ENCODE results near the gene IL17B.
"Not testable (repeated sequence)": the region's sequence is repeated elsewhere in the genome, so short reads cannot be mapped to it uniquely, and the experiment has no call there.

Gene IL17B

DNA sequence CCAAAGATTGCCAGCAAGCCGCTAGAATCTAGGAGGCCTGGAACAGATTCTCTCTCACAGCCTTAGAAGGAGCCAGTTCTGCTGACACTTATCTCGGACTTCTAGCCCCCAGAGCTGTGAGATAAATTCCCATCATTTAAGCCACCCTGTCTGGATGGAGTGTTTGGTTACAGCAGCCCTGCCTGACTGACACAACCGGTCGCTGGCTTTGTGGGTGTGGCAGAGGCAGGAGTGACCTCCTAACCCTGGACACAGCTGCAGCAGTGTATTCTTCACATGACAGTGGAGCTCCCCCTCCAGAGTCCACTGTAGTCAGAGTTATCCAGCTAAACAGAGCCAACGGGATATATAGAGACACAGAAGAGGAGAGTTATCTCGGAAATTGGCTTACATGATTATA lies 21.2 kb upstream of the IL17B start:
- no peak overlapping the region for H3K4me3 ChIP-seq (ENCODE audit: low read depth, low read length)
- in situ Hi-C loops (cut with HindIII; ENCODE audit: low sequenced_read_pairs): no loop called here
- DNase-seq (ENCODE audit: low read depth): no peak
- TF ChIP-seq, protein P1, sequence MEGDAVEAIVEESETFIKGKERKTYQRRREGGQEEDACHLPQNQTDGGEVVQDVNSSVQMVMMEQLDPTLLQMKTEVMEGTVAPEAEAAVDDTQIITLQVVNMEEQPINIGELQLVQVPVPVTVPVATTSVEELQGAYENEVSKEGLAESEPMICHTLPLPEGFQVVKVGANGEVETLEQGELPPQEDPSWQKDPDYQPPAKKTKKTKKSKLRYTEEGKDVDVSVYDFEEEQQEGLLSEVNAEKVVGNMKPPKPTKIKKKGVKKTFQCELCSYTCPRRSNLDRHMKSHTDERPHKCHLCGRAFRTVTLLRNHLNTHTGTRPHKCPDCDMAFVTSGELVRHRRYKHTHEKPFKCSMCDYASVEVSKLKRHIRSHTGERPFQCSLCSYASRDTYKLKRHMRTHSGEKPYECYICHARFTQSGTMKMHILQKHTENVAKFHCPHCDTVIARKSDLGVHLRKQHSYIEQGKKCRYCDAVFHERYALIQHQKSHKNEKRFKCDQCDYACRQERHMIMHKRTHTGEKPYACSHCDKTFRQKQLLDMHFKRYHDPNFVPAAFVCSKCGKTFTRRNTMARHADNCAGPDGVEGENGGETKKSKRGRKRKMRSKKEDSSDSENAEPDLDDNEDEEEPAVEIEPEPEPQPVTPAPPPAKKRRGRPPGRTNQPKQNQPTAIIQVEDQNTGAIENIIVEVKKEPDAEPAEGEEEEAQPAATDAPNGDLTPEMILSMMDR (IDR thresholded peaks at IDR 0.05; ENCODE audit: low read depth, low read length, missing control alignments): no peak

DNA sequence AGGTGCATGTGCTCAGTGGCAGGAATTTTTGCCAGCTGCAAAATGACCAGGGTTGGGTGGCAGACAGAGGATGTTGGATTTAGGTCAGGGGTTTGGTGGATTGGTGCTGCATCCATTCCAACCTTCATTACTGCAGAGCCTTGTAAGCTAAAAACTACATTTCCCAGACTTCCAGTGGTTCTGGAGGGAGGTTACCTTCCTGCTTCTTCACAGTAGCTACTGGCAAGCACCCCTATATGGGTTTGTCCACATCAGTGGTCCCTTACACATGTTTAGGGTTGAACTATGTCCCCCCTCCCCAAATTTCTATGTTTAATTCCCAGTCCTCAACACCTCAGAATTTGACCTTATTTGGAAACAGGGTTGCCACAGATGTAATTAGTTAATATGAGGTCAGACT lies 20.7 kb upstream of the IL17B start:
- TF ChIP-seq, protein P1 (IDR thresholded peaks at IDR 0.05; ENCODE audit: low read depth, low read length, missing control alignments): no peak
- no peak for DNase-seq (ENCODE audit: low read depth)
- in situ Hi-C loops (cut with HindIII; ENCODE audit: low sequenced_read_pairs): no loop called here
- H3K4me3 ChIP-seq (ENCODE audit: low read depth, low read length): no peak overlapping the region

DNA sequence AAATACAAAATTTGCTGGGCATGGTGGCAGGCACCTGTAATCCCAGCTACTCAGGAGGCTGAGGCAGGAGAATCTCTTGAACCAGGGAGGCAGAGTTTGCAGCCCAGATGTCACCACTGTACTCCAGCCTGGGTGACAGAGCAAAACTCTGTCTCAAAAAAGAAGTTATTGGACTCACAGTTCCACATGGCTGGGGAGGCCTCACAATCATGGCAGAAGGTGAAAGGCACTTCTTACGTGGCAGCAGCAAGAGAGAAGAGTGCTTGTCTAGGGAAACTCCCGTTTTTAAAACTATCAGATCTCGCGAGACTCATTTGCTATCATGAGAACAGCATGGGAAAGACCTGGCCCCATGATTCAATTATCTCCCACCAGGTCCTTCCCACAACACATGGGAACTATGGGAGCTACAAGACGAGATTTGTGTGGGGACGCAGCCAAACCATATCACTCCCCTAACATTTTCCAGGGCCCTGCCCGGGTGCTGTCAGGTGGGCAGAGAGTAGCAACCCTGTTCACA lies 19.7 kb upstream of the IL17B start:
- H3K4me3 ChIP-seq (ENCODE audit: low read depth, low read length); in situ Hi-C loops (cut with HindIII; ENCODE audit: low sequenced_read_pairs); DNase-seq (ENCODE audit: low read depth): not testable (repeated sequence)

DNA sequence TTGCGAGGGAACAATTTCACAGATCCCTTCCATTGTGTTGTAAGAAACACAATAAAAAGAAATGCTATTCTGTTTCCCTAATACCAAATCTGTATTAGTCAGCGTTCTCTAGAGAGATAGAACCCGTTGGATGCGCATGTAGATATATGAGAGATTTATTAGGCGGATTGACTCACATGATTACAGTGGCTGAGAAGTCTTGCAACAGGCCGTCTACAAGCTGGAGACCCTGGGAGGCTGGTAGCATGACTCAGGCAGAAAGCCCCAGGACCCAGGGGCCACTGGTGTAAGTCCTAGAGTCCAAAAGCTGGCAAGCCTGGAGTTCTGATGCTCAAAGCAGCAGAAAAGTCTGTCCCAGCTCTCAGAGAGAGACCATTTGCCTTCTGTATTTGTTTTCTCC lies 18.4 kb upstream of the IL17B start:
- TF ChIP-seq, protein P1 (IDR thresholded peaks at IDR 0.05; ENCODE audit: low read depth, low read length, missing control alignments): no peak
- no peak overlapping the region for H3K4me3 ChIP-seq (ENCODE audit: low read depth, low read length)
- no peak for DNase-seq (ENCODE audit: low read depth)
- in situ Hi-C loops (cut with HindIII; ENCODE audit: low sequenced_read_pairs): no loop called here

DNA sequence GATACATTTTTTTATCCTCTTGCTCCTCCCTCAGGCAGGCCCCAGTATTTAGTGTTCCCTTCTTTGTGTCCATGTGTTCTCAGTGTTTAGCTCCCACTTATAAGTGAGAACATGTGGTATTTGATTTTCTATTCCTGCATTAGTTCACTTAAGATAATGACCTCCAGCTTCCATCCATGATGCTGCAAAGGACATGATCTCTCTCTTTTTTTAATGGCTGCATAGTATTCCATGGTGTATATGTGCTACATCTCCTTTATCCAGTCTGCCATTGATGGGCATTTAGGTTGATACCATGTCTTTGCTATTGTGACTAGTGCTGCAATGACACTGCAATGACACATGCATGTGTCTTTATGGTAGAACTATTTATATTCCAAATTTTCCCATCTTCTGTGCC lies 15.9 kb upstream of the IL17B start:
- in situ Hi-C loops (cut with HindIII; ENCODE audit: low sequenced_read_pairs); DNase-seq (ENCODE audit: low read depth); H3K4me3 ChIP-seq (ENCODE audit: low read depth, low read length): not testable (repeated sequence)

DNA sequence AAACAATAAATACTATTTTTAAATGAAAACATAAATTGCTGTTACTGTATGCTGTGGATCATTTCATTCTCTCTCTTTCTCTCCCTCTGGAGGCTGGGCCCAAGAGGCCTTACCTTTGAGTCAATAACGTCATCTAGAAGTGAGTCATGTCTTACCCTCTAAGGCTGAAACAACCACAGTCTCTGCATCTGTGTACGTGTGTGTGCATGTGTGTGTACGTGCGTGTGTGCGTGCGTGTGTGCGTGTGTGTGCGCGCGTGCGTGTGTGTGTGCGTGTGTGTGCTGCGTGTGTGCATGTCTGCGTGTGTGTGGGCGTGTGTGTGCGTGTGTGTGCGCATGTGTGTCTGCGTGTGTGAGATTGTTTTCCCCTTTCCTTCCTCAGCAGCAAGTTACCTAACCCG lies 13.6 kb upstream of the IL17B start:
- no peak overlapping the region for H3K4me3 ChIP-seq (ENCODE audit: low read depth, low read length)
- no peak for DNase-seq (ENCODE audit: low read depth)
- in situ Hi-C loops (cut with HindIII; ENCODE audit: low sequenced_read_pairs): no loop called here
- TF ChIP-seq, protein P1 (IDR thresholded peaks at IDR 0.05; ENCODE audit: low read depth, low read length, missing control alignments): no peak

DNA sequence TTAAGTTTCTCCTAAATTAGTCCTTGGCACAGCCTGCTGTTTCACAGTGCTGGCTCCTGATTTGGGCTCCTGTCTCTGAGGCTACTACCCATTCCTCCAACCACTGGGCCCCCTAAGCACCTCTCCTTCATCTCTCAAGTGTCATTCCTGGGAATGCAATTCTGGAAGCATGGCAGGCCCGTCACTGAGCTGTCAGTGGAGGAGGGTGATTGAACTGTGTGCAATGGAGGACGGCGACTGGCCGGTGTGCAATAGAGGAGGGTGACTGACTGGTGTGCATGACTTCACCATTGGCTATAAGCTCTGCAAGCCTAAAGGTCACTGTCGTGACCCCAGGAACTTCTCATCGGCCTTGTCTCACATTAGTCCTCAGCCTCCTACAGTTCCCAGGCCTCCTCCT lies 12.4 kb upstream of the IL17B start:
- TF ChIP-seq, protein P1 (IDR thresholded peaks at IDR 0.05; ENCODE audit: low read depth, low read length, missing control alignments): no peak
- in situ Hi-C loops (cut with HindIII; ENCODE audit: low sequenced_read_pairs): no loop called here
- H3K4me3 ChIP-seq (ENCODE audit: low read depth, low read length): no peak overlapping the region
- DNase-seq (ENCODE audit: low read depth): no peak

DNA sequence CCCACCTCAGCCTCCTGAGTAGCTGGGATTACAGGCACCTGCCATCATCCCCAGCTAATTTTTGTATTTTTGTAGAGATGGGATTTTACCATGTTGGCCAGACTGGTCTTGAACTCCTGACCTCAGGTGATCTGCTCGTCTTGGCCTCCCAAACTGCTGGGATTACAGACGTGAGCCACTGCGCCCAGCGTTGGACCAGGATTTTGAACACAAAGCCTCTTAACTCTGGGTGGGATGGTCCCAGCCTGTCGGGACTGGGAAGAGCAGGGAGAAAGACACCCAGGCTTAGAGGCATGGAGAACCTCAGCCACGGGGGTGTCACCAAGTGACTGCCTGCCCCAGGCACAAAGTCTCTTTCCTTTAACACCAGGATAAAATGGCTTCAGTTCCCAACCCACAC lies 12.0 kb upstream of the IL17B start:
- in situ Hi-C loops (cut with HindIII; ENCODE audit: low sequenced_read_pairs); H3K4me3 ChIP-seq (ENCODE audit: low read depth, low read length); DNase-seq (ENCODE audit: low read depth): not testable (repeated sequence)
